OCI-LY1 (cell line): Measurements from ENCODE around the gene SLC22A17.

ENCODE experiments used
- CTCF ChIP-seq: fragments of 200-600 bp; sonication (generic), shearing (Covaris generic); IDR thresholded peaks from 2 replicates; pipeline ENCODE4 v1.5.1; 2017; ENCODE audit warnings: mild to moderate bottlenecking, antibody characterized with exemption, low read length, moderate library complexity, mixed read lengths
- EZH2 ChIP-seq: fragments of 200-600 bp; sonication (generic), shearing (Covaris generic); IDR thresholded peaks from 2 replicates; pipeline ENCODE4 v1.8.0; 2017; ENCODE audit warnings: borderline replicate concordance, mixed run types, mild to moderate bottlenecking, antibody characterized with exemption, low read length, moderate library complexity, mixed read lengths

- TF ChIP-seq CTCF (no peak), EZH2 (no peak)
Measured at GRCh38 chr14:23297096-23297495, 55.6 kb downstream of the SLC22A17 start.
